ENCODE results near the gene ATP10A.

- TF ChIP-seq, protein P1, sequence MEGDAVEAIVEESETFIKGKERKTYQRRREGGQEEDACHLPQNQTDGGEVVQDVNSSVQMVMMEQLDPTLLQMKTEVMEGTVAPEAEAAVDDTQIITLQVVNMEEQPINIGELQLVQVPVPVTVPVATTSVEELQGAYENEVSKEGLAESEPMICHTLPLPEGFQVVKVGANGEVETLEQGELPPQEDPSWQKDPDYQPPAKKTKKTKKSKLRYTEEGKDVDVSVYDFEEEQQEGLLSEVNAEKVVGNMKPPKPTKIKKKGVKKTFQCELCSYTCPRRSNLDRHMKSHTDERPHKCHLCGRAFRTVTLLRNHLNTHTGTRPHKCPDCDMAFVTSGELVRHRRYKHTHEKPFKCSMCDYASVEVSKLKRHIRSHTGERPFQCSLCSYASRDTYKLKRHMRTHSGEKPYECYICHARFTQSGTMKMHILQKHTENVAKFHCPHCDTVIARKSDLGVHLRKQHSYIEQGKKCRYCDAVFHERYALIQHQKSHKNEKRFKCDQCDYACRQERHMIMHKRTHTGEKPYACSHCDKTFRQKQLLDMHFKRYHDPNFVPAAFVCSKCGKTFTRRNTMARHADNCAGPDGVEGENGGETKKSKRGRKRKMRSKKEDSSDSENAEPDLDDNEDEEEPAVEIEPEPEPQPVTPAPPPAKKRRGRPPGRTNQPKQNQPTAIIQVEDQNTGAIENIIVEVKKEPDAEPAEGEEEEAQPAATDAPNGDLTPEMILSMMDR (conservative IDR thresholded peaks at IDR 0.05): no peak
- TF ChIP-seq ZFX (IDR thresholded peaks at IDR 0.05): no peak
These were observed 23.5 kb upstream of the ATP10A start for GRCh38 chr15:25886498-25887140.
